22Rv1 (cell line): ENCODE measurements around the gene FOXO6.

Source experiments
- CTCF ChIP-seq: fragments of 450-650 bp; IDR thresholded peaks from 2 replicates; pipeline ENCODE4 v1.5.1; 2017; ENCODE audit warnings: mild to moderate bottlenecking
- ZFX ChIP-seq: fragments of 450-650 bp; IDR thresholded peaks from 2 replicates; pipeline ENCODE4 v1.6.1; 2017; ENCODE audit warnings: antibody characterized with exemption, borderline replicate concordance

GRCh38 chr1:41368801-41369200 lies 7.6 kb downstream of the FOXO6 start:
- TF ChIP-seq CTCF (no peak), ZFX (no peak)
